Right hindlimb (tissue), 1 donor: ENCODE results near the gene FBXO10.
"Not testable (repeated sequence)": the region's sequence is repeated elsewhere in the genome, so short reads cannot be mapped to it uniquely, and the experiment has no call there.

Experiments
- DNase-seq: peaks from one replicate; pipeline ENCODE4 v3.0.0-alpha.2; 2018

FBXO10 gene

GRCh38 chr9:37549527-37549926, 26.7 kb downstream of the FBXO10 start:
- no peak for DNase-seq

DNA sequence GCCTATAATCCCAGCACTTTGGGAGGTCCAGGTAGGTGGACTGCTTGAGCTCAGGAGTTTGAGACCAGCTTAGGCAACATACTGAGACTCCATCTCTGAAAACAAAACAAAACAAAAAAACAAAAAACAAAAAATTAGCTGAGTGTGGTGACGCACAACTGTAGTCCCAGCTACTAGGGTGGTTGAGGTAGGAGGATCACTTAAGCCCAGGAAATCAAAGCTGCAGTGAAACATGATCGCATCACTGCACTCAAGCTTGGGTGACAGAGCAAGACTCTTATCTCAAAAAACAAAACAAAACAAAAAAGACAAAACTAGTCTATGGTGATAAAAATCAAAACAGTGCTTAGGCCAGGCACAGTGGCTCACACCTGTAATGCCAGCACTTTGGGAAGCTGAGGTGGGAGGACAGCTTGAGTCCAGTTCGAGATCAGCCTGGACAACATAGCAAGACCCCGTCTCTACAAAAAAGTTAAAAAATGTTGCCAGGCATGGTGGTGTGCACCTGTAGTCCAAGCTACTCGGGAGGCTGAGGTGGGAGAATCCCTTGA, 28.8 kb downstream of the FBXO10 start:
- no peak for DNase-seq

- no peak for DNase-seq
Observed at GRCh38 chr9:37543468-37543867, 32.7 kb downstream of the FBXO10 start.

- DNase-seq = no peak
Observed at GRCh38 chr9:37542895-37543294, 33.3 kb downstream of the FBXO10 start.

GRCh38 chr9:37542488-37542887, 33.7 kb downstream of the FBXO10 start:
- no peak for DNase-seq

GRCh38 chr9:37541465-37541864, 34.7 kb downstream of the FBXO10 start:
- no peak for DNase-seq

DNA sequence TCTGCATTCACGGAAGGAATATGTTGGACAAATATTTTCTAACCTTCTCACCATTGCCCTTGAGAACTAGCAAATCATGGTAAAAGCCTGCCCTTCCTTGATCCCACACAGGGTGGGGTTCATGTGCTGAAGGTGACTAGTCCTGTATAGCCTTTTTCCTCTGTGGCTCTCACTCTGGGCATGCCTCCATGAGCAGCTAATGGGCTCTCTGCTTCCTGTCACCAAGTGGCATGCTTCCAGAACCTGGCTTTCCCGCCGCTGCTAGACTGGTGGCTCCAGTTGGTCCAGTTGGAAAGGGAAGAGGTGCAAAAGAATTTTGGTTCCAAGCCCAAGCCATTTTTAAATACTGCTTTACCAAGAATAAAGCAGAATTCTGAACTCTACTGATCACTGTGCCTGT, 35.5 kb downstream of the FBXO10 start:
- no peak for DNase-seq

GRCh38 chr9:37539634-37540033, 36.5 kb downstream of the FBXO10 start:
- no peak for DNase-seq

- no peak for DNase-seq
Observed at GRCh38 chr9:37538099-37538498, 38.1 kb downstream of the FBXO10 start.

DNA sequence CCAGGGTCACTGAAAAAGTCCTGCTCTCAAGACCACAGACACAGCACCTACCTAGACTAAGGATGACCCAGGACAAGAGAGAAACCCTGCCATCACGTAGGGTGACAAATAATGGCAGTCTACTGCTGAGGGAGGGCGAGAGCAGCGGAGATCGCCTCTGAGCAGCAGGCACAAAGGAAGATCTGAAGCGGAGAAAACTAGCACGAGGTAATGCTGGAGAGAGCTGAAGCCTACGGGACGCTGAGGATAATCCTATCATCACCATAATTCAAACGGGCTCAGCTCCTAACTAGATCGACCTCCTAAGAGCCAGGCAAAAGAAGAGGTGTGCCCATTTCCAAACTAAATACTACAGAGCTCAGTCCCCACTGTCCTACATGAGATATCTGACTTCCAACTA, 41.3 kb downstream of the FBXO10 start:
- DNase-seq = no peak

- DNase-seq = no peak
Observed at GRCh38 chr9:37534412-37534811, 41.8 kb downstream of the FBXO10 start.

- DNase-seq = no peak
Observed at GRCh38 chr9:37531699-37532098, 44.5 kb downstream of the FBXO10 start.

DNA sequence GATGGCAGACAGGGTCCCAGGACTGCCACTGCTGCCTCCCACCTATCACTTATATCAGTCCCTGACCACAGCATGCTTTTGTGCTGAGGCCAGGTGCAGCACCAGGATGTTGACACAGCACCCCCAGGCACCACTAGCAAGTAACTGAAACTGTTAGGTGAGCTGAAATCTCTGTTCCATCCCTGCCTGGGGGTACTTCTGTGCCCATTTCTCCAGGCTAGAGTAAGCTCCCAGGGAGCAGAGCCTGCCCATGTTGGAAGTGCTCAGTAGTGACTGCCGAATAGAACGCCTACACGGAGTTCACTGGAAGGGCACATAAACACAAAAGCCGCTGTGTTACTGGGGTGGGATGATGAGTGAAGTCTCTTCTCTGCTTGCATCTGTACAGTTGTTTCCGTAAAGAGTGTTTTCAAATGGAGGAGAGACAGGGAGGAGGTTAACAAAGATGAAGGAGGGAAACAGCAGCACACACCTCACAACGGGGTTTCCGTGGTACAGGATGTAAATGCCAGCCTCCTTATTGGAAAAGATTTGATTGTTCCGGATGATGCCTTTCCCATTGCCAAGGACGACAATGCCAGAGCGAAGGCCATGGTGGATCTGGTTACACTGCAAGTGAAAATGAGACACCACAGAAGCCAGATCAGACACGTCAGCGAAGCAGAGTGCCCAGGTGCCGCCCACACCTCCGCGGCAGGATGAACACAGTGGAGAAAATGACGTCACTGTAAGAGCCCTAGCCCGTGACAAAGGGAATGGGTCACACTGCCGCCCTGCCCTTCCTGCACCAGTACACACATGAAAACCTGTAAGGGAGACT, 47.3 kb downstream of the FBXO10 start:
- no peak for DNase-seq

DNA sequence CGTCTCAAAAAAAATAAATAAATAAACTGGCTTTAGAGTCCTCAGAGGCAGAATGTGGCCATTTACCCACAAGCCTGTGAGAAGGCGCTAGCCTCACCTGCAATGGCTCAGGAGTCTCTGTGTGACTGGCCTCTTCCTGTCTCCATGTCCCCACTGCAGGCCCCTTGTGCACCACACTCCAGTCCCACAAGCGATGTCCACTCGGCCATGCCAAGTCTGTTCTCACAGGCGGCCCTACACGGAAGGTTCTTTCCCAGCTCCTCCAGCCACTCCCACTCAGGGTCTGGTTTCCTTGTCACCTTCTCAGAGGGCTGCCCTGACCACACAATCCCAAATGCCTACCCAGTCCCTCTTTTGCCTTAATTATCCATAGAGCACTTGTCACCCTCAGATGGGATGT, 52.3 kb downstream of the FBXO10 start:
- DNase-seq = no peak

DNA sequence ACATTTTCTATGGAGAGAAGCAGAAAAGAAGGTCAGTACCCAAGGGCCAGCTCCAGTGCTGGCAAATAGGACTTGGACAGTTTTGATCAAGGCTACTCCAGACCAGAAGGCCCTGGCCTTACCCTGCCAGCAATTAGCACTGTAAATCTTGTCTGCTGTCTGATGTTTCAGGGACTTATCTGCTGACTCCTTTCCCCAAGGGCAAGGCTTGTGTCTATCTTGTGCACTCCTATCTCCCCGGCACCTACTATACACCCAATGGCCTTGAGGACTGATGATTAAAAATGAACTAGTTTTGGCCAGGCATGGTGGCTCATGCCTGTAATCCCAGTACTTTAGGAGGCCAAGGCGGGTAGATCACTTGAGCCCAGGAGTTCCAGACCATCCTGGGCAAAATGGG, 53.2 kb downstream of the FBXO10 start:
- DNase-seq = no peak

DNA sequence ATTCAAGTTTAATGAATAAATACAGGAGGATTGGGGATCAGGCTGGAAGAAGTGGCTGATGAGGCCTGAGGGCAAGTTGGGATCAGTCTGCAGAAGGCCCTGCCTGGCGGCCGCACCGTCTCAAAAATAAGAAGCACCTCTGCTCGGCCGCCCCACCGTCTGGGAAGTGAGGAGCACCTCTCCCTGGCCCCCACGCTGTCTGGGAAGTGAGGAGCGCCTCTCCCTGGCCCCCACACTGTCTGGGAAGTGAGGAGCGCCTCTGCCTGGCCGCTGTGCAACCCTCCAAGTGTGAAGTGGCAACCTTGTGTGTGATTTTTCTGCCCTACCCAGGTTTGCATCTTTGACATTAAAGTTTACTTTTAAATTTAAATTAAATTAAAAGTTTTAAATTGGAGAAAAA, 55.1 kb downstream of the FBXO10 start:
- DNase-seq = no peak

GRCh38 chr9:37520641-37521040, 55.5 kb downstream of the FBXO10 start:
- DNase-seq = no peak

GRCh38 chr9:37517923-37518322, 58.3 kb downstream of the FBXO10 start:
- DNase-seq = no peak

DNA sequence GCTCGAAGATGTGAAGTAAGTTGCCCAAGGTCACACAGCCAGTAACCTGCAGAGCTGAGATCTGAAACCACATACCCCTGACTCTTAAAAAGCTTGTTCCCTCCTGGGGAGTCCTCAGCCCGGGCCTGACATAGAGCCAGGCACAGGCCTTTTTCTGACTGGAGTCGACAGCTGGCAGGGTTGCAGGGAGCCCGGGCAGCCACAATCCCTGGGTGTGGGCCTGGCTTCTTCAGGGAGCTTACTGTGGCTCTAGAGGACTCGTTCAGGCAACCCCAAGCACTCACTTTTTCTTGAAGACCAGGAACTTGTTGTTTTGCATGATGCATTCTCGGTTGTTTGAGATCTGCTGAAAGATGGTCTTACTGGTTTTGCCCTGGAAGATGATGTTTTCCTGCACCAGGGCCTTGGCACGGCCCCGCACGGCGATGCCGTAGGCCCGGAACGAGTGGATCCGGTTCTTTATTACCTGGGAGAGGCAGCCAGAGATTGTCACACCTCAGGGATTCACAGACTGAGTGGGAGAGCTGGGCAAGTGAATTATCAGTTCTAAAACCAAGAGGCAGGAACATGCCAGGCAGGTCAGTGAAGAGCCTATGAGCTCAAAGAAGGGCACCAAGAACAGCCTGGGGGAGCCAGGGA, 60.4 kb downstream of the FBXO10 start:
- no peak for DNase-seq

DNA sequence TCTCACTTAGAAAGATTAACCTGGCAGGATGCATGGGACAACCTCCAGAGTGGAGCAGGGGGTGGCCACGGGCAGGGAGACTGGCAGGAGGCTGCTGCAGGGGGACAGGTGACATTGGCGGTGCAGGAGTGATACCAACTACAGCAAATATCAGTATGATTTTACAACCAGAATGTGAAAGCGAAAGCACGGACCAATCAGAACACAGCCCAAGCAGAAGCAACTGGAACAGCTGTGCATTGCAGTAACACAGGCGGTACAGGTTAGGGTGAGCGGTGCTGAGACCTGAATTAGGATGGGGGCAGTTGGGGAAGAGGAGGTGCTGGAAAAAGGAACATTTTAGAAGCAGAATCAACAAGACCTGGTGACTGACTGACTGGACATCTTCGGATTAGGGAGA, 61.2 kb downstream of the FBXO10 start:
- no peak for DNase-seq

DNA sequence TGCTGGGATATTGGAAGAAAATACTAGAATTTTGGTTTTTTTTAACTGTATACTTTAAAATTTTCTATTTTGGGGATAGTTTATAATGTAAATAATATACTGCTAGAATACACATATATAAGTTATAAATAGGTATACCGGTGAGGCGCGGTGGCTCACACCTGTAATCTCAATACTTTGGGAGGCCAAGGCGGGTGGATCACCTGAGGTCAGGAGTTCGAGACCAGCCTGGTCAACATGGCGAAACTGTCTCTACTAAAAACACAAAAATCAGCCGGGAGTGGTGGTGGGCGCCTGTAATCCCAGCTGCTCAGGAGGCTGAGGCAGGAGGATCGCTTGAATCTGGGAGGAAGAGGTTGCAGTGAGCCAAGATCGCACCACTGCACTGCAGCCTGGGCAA, 61.8 kb downstream of the FBXO10 start:
- DNase-seq = not testable (repeated sequence)

GRCh38 chr9:37512437-37512836, 63.7 kb downstream of the FBXO10 start:
- no peak for DNase-seq

GRCh38 chr9:37511016-37512010, 64.9 kb downstream of the FBXO10 start:
- DNase-seq = no peak
